HG02623 (cell line): ENCODE results near the gene DCHS1.

Experiments used
- ATAC-seq: cut with Tn5 transposase; IDR thresholded peaks from one replicate; pipeline ENCODE4 v1.9.1; 2021; ENCODE audit warnings: moderate library complexity; ENCODE audit not compliant: unreplicated experiment

The DCHS1 gene

DNA sequence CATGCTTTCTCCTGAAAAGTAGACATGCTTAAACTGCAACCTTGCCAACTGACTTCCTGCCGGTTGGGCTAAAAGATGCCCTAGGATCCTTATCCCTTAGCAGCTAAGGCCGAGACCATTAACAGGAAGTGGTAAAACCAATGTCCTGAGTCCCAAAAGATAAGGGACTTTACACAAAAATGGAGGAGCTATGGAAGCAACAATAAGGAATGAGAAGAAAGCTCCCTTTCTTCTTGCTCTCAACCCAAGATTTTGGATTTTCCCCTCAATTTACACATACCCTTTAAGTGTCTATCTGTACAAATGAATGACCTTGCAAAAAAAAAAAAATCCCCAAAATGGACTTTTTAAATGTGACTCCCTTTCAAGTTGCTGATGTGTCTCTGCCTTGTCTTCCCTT, 16.4 kb upstream of the DCHS1 start:
- ATAC-seq, result no peak

DNA sequence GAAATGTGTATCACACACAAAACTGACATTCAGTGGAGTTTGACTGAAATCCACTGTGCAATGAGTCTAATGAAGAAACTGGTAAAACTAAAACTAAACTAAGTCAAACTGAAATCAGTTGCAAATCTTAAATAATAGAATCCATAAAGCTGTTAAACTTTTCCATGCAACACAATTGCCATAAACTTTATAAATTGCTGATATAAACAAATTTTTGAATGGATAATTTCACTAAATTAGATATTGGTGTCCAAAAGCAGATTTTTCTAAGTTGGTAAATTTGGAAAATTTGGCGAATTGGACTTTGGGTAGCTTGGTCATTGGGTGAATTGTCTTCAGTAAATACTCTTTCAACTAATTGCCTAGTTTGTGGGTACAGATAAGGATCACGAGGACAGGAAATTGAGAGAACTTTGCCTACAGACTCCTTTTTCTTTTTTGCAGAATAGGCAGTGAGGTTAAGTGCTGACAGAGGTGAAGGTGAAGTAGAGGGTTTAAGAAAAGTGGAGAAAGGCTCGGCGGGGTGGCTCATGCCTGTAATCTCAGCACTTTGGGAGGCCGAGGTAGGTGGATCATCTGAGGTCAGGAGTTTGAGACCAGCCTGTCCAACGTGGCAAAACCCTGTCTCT, 14.7 kb upstream of the DCHS1 start:
- no peak for ATAC-seq

GRCh38 chr11:6667733-6668374, 12.2 kb upstream of the DCHS1 start:
- peak; percentile 70 for ATAC-seq

- no peak for ATAC-seq
These were observed 10.9 kb upstream of the DCHS1 start for GRCh38 chr11:6666302-6667183.

DNA sequence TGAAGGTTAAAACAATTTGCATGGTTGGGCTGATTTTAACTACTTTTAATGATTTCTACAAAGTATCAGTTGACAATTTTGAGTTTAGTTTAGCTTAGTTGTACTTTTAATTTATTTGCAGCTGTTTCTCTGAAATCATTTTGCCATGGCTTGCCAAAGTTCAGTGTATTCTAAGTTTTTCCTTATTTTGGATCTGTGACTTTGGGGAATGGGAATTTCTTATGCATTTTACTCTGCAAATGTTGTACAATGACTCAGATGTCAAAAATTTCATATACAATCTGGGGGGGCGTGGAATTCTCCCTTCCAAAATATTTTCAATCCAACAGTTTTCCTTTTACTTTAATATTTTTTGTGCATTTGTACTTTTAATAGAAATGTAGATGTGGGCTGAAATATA, 8.9 kb upstream of the DCHS1 start:
- ATAC-seq, result no peak

DNA sequence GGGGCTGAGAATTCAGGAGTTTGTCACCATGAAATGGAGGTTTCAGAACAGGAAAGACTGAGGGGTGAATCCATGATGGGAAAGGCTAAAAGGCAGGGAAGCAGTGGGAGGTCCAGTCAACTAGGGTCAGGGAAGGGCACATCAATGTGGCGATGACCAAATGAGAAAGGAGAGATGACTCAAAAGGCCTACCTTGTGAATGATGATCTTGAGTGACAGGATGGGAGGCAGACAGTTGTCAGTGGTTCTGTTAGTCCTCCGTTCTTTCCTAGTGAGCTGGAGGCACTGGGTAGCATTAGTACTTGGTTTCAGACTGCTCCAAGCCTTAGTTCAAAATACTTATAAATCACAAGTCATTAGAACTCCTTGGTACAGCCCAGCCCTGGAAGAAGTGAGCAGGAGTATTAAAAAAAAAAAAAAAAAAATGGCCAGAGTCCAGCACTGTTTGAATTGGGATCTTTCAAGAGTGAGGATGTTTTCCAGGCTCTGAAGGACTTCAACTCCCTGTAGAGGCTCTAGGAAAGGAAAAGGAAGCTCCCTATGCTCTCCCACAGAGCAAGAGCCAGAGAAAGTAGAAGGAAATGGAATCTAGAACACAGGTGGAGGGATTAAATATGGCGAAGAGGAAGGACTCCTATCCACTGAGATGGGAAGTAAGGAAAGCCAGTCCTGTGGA, 8.3 kb upstream of the DCHS1 start:
- ATAC-seq, result no peak

DNA sequence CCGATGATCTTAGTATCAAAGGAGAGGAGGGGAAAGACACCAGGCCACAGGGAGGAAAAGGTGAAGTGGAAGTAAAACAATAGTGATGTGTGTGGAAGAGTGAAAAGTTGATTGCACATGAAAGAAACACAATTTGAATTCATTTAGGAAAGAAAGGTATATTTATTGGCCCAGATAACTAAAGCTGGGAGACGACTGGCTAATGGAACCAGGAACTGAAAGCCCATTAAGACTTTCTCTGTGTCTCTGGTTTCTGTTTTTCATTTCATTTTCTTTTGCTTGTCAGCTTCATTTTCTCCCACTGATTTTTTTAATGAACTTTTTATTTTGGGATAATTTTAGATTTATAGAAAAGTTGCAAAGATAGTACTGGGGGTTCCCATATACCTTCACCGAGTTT, 5.1 kb upstream of the DCHS1 start:
- no peak for ATAC-seq

DNA sequence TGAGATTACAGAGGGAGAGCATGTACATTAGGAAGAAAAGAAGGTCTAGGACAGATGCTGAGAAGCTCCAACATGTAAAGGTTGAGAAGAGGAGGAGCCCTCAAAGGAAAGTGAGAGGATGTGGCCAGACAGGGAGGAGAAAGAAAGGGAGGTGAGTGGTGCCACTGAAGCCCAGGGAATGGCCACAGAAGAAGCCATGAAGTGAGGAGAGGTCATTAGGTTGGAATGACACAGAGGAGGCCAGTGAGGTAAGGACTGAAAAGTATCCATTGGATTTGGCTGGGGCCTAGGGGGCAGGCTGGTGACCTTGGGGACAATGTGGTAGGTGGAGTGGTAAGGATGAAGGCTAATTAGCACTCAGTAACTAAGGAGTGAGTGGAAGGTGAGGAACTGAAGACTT, 3.0 kb upstream of the DCHS1 start:
- ATAC-seq, result no peak

DNA sequence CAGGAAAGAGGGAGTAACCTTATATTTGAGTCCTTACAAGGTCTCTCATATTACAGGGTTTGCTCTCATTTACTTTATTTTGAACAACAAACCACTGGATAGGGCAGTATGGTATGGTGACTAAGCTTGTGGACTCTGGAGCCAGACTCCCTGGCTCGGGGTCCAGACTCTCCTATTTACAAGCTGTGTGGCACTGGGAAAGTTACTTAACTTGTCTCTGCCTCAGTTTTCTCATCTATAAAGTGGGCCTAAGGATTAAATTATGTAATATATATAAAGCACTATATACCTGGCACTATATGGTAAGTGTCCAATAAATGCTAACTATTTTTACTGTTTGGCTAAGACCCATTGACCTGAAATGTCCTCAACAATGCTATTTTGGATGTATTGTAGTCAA, 1.7 kb upstream of the DCHS1 start:
- no peak for ATAC-seq

GRCh38 chr11:6656936-6657335, 1.3 kb upstream of the DCHS1 start:
- no peak for ATAC-seq

DNA sequence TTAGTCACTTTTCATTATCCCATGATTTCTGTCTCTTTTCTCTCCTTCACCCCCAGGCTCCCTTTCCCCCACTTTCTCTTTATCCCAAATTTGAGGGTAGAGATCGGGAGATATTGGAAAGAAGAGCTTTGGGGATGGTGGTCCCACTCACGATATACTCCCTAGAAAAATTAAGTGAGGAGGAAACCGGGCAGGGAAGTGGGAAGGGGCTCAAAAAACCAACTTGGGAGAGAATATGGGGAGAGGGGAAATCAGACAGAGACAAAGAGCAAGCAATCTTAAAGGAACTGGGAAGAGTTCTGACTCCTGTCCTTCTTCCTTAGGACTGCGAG, 941 bp upstream of the DCHS1 start:
- no peak for ATAC-seq

GRCh38 chr11:6655020-6655789, 404 bp downstream of the DCHS1 start:
- ATAC-seq, result no peak

DNA sequence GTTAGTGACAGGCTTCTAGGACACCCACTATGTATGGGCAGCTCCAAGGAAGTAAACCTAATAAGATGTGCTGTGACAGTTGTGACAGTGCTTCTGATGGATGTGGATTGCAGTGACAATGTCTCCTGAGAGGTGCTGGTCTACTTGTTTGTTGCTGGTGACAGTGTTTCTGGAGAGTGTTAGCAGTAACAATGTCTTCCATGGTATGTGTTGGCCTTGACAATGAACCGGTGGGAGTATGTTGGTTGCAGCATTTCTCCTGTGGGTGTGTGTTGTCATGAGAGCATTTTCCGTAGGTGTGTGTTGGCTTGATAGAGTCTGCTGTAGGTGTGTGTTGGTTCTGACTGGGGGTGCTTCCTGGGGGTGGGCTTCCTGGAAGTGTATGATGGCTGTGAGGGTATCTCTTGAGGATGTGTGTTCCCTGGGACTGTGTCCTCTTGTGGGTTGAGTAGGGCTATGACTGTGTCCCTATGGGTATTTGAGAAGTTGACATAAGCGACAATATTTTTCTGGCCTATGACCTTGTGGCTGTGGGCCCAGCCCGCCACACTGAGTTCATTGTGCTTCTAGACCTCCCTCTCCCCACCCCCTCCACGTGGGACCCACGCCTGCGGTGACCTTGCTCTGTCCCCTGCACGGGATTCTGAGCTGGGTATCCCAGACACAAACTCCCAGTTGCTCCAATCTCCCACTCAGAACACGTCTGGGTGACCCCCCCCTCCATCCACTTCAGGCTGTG, 1.2 kb downstream of the DCHS1 start:
- ATAC-seq, result no peak

DNA sequence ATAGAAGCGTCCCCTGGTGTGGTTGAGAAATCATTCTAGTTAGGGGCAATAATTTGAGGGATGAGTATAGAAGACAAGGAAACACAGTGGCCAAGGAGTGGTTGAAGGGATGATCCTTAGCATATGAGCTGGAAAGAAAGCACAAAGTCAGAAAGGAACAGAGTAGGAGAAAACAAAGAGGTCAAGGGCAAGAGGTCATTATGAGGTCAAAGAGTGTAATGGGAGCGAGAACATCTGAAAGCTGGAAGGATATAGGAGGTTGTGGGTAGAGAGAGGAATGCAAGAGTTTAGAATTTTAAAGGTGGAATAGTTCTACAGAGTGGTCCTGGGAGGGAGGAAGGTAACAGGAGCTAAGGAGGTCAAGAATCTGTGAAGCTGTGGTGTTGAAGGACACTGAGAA, 2.0 kb downstream of the DCHS1 start:
- no peak for ATAC-seq

GRCh38 chr11:6653097-6653496, 2.5 kb downstream of the DCHS1 start:
- no peak for ATAC-seq

GRCh38 chr11:6652182-6652581, 3.4 kb downstream of the DCHS1 start:
- no peak for ATAC-seq

- ATAC-seq, result no peak
These were observed 4.6 kb downstream of the DCHS1 start for GRCh38 chr11:6650980-6651379.

DNA sequence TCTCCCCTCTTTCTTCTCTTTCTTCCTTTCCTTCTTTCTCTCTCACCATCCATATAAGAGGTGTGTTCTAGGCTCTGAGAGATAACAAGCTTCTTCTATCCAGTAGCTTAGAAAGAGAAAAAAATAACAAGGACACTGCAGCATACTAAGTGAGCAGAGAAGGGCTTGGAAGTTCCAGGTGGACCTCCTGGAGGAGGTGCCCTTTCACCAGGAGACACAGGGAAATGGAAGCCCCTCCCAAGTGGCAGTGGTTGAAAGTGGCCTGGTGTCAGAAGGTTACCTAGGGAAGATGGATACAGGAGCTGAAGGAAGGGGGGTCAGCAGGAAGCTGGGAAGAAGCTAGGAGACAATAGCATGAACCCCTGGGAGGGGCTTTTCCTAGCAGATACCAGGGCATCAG, 5.5 kb downstream of the DCHS1 start:
- no peak for ATAC-seq

DNA sequence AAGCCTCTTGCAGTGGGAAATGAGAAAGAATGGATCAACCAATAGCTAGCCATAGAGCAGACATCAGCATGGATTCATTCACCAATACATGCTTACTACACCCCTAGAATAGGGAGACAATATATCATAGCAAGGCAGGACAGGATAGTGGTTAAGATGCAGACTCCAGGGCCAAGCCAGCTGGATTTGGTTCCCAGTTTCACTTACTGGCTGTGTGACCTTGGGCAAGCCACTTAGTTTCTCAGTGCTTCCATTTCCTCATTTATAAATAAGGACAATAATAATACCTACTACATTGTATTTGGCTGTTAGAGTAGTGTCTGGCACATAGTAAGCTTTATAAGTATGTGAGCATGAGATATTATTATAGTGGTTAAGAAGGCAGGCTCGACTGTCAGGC, 7.1 kb downstream of the DCHS1 start:
- ATAC-seq, result no peak

- ATAC-seq, result no peak
These were observed 7.8 kb downstream of the DCHS1 start for GRCh38 chr11:6647836-6648235.
